Ramos (cell line): ENCODE data around the gene MRPS27.

ENCODE experiments used
- in situ Hi-C: fragments of 300-500 bp; cut with MboI; formaldehyde crosslinking; loops from one replicate; pipeline ENCODE4 v1.14.3; 2022; ENCODE audit warnings: low sequenced_read_pairs; ENCODE audit not compliant: unreplicated experiment

MRPS27 gene

GRCh38 chr5:72210888-72211678, 109.0 kb downstream of the MRPS27 start:
- in situ Hi-C loops = no loop called here

DNA sequence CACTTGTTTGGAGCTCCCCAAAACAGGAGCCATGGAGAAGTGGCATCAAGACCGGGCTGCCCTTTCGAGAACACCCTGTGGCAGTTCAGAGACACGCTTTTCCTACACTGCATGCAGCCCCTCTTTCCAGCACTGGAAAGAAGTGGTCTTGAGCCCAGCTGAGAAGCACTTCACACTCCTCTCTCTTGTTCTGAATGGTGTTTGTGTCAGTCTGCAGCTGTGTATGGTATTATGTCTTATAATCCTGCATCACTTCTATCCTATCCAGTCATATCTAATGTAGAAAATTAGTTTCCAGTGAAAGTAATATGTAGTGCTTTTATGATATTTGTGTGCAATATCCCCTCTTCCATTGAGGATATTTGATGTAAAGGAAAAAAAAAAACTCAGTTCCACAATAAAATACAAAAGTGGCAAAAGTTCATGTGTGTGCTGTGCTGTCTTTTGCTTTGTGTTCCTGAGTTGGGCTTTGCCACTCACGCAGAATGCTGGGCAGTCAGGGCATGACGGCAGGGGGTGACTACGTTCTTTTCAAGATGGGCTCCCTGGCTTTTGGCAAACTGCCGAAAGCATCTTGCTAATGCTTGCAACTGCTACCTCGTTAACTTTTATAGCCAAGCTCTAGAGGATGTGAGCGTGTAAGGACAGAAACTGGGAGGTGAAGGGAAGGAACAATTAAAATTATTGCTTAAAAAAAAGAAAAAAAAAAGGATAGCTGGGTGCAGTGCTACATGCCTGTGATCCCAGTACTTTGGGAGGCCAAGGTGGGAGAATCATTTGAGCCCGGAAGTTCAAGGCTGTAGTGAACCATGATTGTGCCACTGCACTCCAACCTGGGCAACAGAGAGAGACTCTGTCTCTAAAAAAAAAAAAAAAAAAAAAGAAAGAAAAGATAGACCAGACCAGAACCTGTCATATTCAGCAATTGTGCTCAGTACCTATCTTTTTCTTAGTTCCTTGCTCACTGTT, 110.6 kb downstream of the MRPS27 start:
- in situ Hi-C loops = no loop called here

GRCh38 chr5:72208324-72208926, 111.6 kb downstream of the MRPS27 start:
- in situ Hi-C loops = no loop called here

DNA sequence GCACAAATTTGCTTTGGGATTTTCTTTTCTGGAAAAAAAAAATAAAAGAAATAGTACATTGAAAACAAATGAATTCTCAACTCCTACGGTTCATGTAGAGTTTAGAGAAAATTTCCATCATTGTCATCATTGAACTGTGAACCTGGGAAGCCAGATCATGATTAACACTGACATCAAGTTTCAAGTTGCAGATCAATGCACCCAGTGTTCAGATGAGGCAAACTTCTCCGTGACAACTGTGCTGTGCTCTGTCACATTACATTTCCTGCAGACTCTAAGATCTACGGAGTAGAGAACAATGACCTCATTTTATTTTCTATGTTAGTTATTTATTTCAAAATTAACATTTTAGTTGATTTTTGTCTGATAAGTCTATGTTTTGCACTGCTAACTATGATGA, 113.0 kb downstream of the MRPS27 start:
- in situ Hi-C loops = no loop called here

- in situ Hi-C loops = no loop called here
These were observed 113.9 kb downstream of the MRPS27 start for GRCh38 chr5:72206160-72206559.

GRCh38 chr5:72205431-72206009, 114.5 kb downstream of the MRPS27 start:
- in situ Hi-C loops = no loop called here

- in situ Hi-C loops = no loop called here
These were observed 115.1 kb downstream of the MRPS27 start for GRCh38 chr5:72204946-72205345.

GRCh38 chr5:72203251-72203845, 116.7 kb downstream of the MRPS27 start:
- in situ Hi-C loops = no loop called here

- in situ Hi-C loops = no loop called here
These were observed 117.7 kb downstream of the MRPS27 start for GRCh38 chr5:72202331-72202825.

GRCh38 chr5:72199681-72200080, 120.4 kb downstream of the MRPS27 start:
- in situ Hi-C loops = no loop called here

DNA sequence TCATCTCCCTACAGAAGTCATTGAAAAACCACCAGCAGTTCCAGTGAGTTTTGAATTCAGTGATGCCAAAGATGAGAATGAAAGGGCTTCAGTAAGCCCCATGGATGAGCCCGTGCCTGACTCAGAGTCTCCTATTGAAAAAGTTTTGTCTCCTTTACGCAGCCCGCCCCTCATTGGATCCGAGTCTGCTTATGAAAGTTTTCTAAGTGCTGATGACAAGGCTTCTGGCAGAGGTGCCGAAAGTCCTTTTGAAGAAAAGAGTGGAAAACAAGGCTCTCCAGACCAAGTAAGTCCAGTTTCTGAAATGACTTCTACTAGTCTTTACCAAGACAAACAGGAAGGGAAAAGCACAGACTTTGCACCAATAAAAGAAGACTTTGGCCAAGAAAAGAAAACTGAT, 122.6 kb downstream of the MRPS27 start:
- in situ Hi-C loops = no loop called here

DNA sequence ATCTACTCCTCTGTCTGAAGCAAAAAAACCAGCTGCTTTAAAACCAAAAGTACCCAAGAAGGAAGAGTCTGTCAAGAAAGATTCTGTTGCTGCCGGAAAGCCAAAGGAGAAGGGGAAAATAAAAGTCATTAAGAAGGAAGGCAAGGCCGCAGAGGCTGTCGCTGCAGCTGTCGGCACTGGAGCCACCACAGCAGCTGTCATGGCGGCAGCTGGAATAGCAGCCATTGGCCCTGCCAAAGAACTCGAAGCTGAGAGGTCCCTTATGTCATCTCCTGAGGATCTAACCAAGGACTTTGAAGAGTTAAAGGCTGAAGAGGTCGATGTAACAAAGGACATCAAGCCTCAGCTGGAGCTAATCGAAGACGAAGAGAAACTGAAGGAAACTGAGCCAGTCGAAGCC, 124.5 kb downstream of the MRPS27 start:
- in situ Hi-C loops = no loop called here

GRCh38 chr5:72194846-72195245, 125.2 kb downstream of the MRPS27 start:
- in situ Hi-C loops = no loop called here

- in situ Hi-C loops = no loop called here
These were observed 128.6 kb downstream of the MRPS27 start for GRCh38 chr5:72191404-72191803.

DNA sequence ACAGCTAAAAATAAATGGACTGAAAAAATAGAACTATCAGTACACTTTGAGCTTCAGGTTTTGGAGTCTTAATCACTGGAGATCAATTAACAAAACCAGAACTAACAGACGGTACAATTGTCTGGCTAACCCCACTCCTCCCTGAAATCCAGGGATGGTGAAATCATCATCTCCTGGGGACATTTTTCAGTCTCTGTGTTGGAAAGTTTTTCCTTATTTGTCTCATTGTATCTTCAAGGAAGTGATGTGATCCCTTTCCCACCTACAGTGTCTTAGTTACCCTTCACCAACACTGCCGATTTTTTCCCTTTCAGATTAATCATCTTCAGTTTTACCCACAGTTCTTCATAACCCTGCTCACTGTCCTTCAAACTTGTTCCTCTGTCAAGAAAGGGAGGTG, 130.9 kb downstream of the MRPS27 start:
- in situ Hi-C loops = no loop called here

DNA sequence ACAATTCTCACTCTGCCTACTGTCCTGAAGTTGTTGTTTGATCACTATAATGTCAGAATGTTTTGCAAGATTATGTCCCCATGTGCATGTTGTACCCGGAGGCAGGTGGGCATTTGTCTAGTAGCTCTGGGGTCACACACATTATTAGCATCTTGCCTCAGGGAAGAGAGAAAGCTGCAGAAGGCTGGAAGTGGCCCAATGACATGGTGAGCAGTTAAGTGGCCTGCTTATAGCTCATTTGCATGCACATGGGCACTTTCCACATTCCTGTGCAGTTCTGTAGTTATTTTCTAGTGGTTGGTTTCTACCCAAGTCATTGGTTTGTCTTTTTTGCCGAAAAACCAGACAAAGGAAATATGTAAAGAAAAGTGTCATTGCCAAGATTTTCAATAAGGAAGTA, 131.9 kb downstream of the MRPS27 start:
- in situ Hi-C loops = no loop called here

DNA sequence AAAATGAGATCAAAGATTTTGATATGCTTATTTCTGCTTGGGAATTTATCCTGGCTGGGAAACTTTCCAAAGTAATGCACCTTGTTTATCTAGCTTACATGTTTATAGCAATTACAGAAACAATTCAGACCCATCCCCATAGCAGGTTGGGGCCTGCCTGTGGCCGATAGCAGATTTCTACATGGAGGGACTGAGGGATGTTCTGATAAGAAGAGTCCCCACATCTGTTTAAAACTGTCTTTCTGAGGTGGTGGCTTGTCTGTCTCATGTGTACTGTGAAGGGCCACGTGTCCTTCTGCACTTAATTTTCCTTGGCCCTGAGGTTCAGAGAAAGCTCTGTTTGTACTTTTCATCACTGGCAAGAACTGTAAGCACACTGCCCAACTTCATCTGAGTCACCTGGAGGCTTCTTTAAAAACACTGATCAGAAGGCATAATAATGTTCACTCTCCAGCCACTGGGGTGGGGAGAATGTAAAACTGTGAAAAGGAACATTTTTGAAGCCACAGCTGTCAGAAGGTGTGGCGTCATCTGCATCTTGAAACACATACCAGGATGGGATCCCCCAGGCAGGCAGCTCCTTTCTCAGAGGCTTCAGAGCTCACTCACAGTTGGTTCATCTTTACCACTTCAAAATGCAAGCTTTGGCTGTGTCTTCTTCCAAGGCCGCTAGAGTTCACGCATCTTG, 132.5 kb downstream of the MRPS27 start:
- in situ Hi-C loops = no loop called here

DNA sequence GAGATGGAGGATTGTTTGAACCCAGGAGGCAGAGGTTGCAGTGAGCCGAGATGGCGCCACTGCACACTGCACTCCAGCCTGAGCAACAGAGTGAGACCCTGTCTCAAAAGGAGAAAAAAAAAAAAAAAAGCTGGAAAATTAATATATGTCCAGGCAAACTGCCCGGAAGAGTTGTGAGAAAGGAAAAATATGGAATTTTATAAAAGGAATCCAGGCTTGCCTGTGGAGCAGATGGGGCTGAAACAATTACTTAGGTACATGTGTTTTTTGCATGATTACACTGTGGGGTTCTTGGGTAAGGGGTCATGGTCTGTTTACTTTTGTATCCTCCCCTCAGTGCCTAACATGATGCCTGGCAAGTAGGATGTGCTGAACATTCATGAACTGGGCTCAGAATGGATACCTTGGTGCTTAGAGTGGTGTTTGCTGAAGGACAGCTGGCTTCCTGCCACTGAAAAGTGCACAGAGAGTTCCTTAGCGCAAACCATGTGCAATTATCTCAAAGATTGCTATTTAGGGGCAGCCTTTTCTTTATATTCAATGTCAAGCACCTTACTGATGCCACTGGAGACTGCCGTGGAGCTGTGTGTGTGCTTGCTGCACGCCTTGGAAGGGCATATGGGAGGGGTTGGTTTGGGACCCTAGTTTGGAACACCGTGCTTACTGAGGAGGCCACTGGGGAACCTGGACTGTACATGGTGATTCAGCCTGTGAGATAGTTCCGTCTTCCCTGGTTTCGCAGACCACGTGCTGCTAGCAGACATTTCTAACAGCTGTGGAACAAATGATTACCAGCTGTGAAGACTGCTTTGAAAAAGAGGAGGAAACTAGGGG, 134.3 kb downstream of the MRPS27 start:
- in situ Hi-C loops = no loop called here

DNA sequence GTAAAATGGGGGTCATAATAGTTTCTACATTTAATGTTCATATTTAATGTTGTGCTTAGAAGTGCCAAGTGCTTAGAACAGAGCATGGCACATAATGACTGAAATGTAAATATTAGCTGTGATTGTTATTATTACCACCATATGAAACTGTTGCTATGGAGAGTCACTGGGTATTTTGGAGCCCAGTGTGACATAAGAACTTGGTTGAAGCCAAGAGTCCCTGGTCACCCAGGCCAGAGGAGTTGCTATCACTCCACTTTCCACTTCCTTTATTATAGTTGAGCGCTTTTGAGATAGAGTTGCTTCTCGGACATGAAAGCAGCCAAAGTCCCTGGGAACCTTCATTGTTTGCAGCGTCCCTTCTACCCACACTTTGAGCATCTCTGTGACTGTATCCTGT, 135.6 kb downstream of the MRPS27 start:
- in situ Hi-C loops = no loop called here
